GM11168 (cell line): ENCODE measurements around the gene KCNS3.

Experiments
- in situ Hi-C: fragments of 300-500 bp; cut with MboI; formaldehyde crosslinking; loops from one replicate; pipeline ENCODE4 v1.12.0; 2022; ENCODE audit warnings: low sequenced_read_pairs; ENCODE audit not compliant: unreplicated experiment

Gene KCNS3

GRCh38 chr2:17878281-17879136 lies at the start of gene KCNS3:
KCNS3 (plus strand) TSS chr2:17878667; CDS start chr2:17931009, 52,342 bp downstream.
- in situ Hi-C loops, result no loop called here

DNA sequence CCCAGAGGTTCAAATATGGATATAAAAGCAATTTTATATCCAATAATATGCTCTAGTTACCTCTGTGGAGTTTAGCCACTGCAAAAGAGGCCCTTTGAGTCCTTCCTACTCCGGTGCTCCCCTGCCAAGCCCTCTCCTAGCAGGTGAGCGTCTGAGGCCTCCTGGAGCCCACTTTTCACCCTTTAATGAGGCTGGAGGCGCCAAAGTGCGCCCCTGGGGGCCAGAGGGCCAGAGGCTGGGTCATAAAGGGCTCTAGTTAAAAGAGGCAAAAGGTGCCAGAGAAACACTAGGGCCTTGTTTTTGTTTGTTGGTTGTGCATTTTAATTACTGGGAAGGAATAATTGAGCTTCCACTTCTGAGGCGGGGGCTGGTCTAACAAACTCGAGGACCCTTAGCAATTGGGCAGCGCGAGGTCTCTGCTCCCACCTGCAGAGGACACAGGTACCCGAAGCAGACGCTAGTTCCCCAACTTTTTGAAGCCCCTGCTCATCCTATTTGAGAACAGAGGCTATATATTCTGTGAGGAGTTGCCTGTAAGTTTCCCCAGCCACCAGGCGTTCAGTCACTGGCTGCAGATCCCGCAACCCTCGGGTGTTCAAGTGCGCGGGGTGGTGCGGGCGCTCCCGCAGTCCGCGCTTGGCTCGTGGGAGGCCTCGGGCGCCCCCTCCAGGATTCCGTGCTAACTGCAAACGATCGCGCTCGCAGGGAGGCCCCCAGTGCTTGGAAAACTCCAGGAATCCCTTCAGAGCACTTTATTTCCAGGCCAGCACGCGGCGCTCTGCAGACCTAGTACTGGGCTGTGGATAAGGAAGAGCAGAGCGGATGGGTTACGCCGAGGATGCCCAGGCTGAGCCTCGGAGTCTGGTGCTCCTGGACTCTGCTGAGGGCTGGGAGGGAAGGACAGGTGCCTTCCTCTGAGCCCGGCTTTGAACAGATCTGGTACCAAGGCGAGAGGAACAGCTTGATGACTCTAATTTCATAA lies 48.1 kb upstream of the KCNS3 start:
- in situ Hi-C loops, result loop anchor here (5.0 to 25.0 kb wide), 3 partner anchors 46 to 332 kb away; no protein-coding TSS in a partner anchor

DNA sequence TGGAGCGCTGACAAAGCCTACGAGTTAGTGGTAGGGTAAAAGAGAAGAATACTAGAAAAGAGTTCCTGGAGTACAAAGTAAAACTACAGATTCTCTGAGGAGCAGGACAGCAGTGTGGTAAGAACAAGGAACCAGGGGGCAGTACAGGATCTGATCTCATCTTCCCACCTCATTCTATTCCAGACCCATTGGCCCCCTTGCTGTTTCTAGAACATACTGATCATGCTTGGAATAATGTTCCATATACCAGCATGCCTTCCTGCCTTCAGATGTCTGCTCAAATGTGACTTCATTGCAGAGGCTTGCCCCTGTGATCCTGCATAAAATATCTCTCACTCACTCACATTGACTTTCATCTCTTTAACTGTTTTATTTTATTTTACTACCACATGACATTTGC lies 43.0 kb upstream of the KCNS3 start:
- in situ Hi-C loops, result loop anchor here (10.0 to 25.0 kb wide), 2 partner anchors 51 to 327 kb away; no protein-coding TSS in a partner anchor

- in situ Hi-C loops, result loop anchor here (10.0 to 25.0 kb wide), 2 partner anchors 55 to 322 kb away; no protein-coding TSS in a partner anchor
Observed at GRCh38 chr2:17839959-17840358, 38.5 kb upstream of the KCNS3 start.

GRCh38 chr2:17843457-17843856 lies 35.0 kb upstream of the KCNS3 start:
- in situ Hi-C loops, result loop anchor here (25.0 kb wide), 1 partner anchor 319 kb away; no protein-coding TSS in a partner anchor

- in situ Hi-C loops, result loop anchor here (25.0 kb wide), 1 partner anchor 316 kb away; no protein-coding TSS in a partner anchor
Observed at GRCh38 chr2:17845806-17846205, 32.7 kb upstream of the KCNS3 start.

DNA sequence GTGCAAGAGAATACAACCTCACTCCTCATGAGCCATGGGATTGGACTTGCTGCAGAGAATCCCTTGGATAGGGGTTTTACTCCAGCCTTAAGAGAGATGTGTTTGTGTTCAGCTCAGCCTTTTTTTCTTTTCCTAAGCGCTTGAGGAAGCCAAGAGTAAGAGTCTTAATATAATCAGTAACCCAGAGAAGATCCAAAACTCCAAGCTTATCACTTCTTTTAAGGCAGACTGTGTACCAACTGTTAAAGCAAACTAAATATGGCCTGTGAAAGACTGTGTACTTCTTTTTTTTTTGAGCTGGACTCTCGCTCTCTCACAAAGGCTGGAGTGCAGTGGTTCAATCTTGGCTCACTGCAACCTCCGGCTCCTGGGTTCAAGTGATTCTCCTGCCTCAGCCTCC lies 31.8 kb upstream of the KCNS3 start:
- in situ Hi-C loops, result loop anchor here (25.0 kb wide), 1 partner anchor 316 kb away; no protein-coding TSS in a partner anchor

GRCh38 chr2:17847236-17847635 lies 31.2 kb upstream of the KCNS3 start:
- in situ Hi-C loops, result loop anchor here (25.0 kb wide), 1 partner anchor 315 kb away; no protein-coding TSS in a partner anchor

DNA sequence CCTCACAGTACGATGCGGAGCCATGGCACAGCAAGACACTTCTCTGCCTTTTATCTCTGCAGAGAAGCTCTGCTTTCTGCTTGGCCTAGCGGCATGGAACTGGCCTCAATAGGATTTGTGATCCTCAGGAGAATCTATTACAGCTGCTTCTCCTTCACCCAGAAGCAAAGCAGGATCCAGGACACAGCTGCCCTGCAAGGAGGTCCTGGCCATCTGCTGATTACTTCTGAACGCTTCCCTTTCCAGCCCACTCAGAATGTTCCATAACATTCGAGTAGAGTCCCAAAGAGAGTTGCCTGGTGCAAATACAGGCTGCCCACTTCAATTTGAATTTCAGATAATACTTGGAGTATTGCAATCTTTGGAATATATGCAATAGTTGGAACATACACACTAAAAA lies 29.2 kb upstream of the KCNS3 start:
- in situ Hi-C loops, result loop anchor here (25.0 kb wide), 1 partner anchor 313 kb away; no protein-coding TSS in a partner anchor

GRCh38 chr2:17850151-17850550 lies 28.3 kb upstream of the KCNS3 start:
- in situ Hi-C loops, result loop anchor here (10.0 kb wide), 1 partner anchor 525 kb away; no protein-coding TSS in a partner anchor

DNA sequence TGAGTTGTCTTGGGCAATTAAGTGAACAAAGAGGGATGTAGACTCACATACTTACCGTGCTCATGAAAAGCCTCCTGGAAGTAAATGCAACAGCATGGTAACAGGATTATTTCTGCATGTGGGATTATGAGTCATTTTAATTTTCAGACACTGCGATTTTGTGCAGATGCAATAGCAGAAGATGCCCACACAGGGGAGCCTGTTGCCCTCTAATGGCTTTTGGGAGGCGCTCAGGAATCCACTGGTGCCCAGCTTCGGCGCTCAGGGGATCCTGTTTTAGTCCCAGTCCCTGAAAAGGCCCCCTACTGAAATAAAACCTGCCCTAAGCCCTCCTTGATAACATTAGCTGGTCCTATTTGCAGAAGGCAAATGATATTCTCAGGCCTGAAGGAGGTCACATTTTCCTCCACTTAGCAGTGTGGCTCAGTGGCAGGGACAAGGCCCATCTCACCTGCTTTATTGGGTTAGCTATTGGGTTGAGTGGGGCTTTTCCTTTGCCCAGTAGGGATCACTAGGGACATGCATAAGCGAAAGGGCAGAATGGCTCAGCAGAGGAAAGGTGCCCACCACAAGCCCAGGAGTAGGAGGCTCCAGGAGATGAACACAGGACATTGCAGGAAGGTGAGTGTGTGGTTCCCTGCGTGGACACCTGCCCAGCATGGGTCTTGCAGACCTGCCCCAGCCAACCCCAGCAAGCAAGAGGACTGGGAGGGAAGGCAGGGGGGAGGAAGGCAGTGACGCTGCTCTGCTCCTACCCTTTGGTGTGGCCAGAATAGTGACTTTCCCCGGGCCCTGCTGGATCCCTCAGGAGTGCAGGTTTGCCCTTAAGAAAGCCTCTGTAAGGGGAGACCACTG lies 26.5 kb upstream of the KCNS3 start:
- in situ Hi-C loops, result loop anchor here (10.0 kb wide), 1 partner anchor 523 kb away; no protein-coding TSS in a partner anchor

DNA sequence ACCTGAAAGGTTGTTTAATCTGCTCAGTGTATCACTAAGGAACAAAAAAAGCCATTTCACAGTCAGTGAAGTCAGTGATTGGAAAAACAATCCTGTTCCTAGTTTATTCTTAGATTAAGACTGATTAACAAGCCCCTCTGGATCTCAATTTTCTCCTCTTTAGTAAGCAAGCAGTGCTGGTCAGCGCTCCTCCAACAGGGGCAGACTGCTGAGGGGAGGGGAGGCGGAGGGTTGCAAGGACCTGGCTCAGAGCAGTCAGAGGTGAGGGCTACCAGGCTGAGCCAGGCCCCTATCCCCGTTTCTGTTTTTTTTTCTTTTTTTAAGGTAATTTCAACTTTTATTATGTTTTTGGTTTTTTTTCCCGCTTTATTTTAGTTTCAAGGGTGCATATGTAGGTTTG lies 24.7 kb upstream of the KCNS3 start:
- in situ Hi-C loops, result loop anchor here (10.0 kb wide), 1 partner anchor 521 kb away; no protein-coding TSS in a partner anchor

DNA sequence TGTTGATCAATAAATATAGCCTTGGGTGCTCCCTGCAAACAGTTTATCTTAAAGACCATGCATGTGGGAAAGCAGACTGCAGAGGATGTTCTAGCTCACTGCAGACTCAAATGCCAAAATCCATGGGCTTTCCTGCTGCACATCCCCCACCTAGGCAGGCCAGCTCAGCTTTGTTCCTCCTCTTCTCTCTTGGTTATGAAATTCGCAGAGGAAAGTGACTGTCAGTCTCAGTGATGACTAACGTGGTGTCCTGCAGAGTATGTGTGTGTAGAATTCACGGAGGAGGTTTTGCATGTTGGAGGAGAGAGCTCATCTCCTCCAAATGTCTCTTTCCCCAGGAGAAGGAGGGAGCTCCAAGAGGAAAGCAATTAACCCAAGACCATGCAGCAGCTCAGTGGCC lies 21.4 kb upstream of the KCNS3 start:
- in situ Hi-C loops, result loop anchor here (10.0 kb wide), 1 partner anchor 518 kb away; no protein-coding TSS in a partner anchor

DNA sequence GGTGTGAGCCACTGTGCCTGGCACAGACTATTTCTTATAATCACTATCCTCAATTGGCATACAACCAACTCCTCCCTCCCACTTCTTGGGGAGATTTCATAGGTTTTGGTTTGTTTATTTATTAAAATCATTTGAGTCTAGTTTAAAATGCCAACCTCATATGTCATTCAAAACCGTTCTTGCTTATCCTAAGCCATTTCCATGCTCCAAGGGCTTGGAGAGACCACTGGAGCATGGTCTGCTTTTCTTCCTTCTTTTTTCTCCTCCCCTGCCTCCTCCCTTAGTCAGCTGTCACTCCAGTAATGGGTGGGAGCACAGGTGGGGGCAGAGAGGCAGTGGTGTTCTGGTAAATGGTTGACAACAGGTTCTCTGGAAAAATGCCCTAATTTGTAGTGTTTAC lies 20.4 kb upstream of the KCNS3 start:
- in situ Hi-C loops, result loop anchor here (10.0 kb wide), 1 partner anchor 517 kb away; no protein-coding TSS in a partner anchor

- in situ Hi-C loops, result no loop called here
Observed at GRCh38 chr2:17863539-17863938, 14.9 kb upstream of the KCNS3 start.

GRCh38 chr2:17864676-17865075 lies 13.8 kb upstream of the KCNS3 start:
- in situ Hi-C loops, result no loop called here

DNA sequence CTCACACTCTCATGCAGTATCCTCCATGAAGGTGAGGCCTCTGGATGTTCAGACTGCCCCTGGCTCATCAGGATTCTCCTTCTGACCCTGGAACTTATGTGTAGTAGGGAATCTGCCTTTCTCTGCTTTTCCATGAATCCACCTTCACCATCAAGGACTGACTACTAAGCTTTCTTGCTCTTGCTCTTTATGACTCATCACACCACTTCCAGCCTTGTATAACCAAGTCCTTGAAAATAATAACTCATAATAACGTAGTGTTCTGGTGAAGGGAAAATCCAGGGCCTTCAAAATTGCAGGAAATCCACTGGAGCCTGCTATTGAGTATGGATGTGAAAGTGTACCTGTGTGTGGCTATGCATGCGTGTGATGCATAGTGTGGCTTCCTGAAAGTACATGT lies 11.3 kb upstream of the KCNS3 start:
- in situ Hi-C loops, result no loop called here

DNA sequence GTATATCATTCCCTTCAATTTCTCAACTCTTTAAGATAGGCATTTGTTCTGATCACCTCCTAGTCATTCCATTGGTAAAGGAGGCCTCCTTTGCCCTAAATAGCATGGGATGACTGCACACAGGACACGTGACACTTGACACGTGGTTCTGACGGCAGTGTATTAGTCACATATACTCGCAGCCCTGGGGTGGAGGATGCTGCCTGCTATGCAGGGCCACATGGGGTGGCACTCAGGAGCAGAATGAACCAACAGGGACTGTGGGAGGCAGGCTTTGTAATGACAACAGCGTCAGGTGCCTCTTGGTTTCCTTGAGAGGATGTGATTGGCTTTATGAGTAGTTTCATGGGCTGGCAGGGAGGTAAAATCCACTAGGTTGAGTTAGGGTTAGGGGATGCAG lies 9.3 kb upstream of the KCNS3 start:
- in situ Hi-C loops, result no loop called here

DNA sequence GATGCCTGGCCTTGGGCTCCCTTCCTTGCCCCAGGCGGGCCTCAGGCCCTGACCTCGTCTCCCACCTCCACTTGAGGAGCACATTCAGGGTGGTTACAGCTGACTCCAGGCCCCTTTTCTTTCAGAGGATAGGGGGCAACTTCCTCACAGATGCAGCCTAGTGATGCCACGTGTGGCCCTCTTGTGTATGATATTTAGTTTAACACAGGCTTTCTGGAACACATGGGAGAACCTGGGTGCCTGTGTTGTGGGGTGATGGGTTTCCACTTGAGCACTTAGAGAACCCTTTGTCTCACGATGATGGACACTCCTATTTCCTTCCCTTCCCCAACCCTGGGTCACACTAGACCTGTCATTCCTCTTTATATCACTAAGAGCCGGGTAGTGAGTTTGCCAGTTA lies 6.8 kb upstream of the KCNS3 start:
- in situ Hi-C loops, result no loop called here
